ENCODE measurements around the gene DSG1.
A peak's percentile ranks its signal among the peaks of the same experiment; 100 is the strongest.

The DSG1 gene

DNA sequence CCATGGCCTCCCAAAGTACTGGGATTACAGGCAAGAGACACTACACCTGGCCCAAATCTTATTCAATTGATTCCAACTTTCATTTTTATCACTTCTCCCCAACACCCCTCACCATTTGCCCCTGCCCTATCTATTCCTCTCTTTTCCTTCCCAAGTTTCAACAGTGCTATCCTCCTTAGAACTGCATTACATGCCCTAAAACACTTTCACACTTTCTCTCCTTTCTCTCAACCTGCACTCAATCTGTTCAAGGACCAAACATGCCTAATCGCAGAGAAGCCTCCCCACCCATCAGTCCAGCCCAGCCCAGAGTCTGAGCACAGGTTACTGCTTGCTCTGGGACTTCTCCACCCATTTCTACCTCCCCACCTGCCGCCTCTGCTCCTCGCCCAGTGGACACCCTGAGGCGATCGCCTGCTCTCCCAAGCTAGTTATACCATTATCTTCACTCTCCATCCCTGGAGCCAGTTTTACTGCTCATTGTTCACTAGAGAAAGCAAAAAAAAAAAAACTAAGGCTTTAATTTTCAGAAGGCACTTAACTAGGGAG is 23.7 kb upstream of the DSG1 start:
- H3K4me1 Mint-ChIP-seq = no peaks in the 10 kb centered on the region
- TF ChIP-seq, protein P1, sequence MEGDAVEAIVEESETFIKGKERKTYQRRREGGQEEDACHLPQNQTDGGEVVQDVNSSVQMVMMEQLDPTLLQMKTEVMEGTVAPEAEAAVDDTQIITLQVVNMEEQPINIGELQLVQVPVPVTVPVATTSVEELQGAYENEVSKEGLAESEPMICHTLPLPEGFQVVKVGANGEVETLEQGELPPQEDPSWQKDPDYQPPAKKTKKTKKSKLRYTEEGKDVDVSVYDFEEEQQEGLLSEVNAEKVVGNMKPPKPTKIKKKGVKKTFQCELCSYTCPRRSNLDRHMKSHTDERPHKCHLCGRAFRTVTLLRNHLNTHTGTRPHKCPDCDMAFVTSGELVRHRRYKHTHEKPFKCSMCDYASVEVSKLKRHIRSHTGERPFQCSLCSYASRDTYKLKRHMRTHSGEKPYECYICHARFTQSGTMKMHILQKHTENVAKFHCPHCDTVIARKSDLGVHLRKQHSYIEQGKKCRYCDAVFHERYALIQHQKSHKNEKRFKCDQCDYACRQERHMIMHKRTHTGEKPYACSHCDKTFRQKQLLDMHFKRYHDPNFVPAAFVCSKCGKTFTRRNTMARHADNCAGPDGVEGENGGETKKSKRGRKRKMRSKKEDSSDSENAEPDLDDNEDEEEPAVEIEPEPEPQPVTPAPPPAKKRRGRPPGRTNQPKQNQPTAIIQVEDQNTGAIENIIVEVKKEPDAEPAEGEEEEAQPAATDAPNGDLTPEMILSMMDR (IDR thresholded peaks at IDR 0.05; ENCODE audit: unreplicated experiment in 3 of 3) = no peak
- H3K4me3 Mint-ChIP-seq = no peak overlapping the region
- H3K9me3 Mint-ChIP-seq = peaks cover 28% of the 10 kb centered on the region
- no peaks in the 10 kb centered on the region for H3K27me3 Mint-ChIP-seq (ENCODE audit: low read depth)
- no peak overlapping the region for H3K27ac Mint-ChIP-seq
- peaks cover 2% of the 10 kb centered on the region for H3K36me3 Mint-ChIP-seq (ENCODE audit: low read depth)

- H3K27ac Mint-ChIP-seq = no peak overlapping the region
- H3K36me3 Mint-ChIP-seq (ENCODE audit: low read depth) = no peaks in the 10 kb centered on the region
- peaks cover 21% of the 10 kb centered on the region for H3K4me1 Mint-ChIP-seq
- H3K4me3 Mint-ChIP-seq = no peak overlapping the region
- TF ChIP-seq, protein P1 (IDR thresholded peaks at IDR 0.05; ENCODE audit: unreplicated experiment in 3 of 3) = no peak
- H3K9me3 Mint-ChIP-seq = peaks cover 7% of the 10 kb centered on the region
- H3K27me3 Mint-ChIP-seq (ENCODE audit: low read depth) = no peaks in the 10 kb centered on the region
These were observed 20.7 kb upstream of the DSG1 start for GRCh38 chr18:31297248-31297647.

DNA sequence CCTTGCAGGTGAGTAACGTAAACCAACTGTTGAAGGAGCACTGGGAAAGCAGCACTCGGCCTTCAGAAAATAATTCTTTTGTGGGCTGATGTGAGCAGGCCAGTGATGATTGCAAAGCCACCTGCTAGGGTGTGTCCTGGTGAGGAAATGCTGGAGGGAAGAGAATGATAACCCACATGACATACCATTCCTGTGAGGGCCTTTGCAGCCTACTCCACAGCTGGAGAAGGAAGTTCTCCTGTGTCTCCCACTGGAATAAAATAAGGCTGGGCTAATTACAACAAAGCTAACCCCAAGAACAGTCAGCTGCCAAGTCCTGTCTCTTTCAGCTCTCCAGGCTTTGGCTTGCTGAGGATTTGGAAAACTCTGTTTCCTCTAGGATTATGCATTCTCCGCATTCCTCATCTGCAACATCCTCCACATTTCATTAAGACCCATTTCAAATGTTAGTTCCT is 16.7 kb upstream of the DSG1 start:
- Mint-ChIP-seq H3K27ac (peak overlapping the region; percentile 31 to 81 (median 69)), H3K9me3 (no peaks in the 10 kb centered on the region), H3K27me3 (ENCODE audit: low read depth) (no peaks in the 10 kb centered on the region), H3K36me3 (ENCODE audit: low read depth) (no peaks in the 10 kb centered on the region), H3K4me1 (peaks cover 28% of the 10 kb centered on the region), H3K4me3 (no peak overlapping the region)
- TF ChIP-seq, protein P1 (IDR thresholded peaks at IDR 0.05; ENCODE audit: unreplicated experiment in 3 of 3) = no peak

- peaks cover 28% of the 10 kb centered on the region for H3K4me1 Mint-ChIP-seq
- H3K27me3 Mint-ChIP-seq (ENCODE audit: low read depth) = no peaks in the 10 kb centered on the region
These were observed 15.0 kb upstream of the DSG1 start for GRCh38 chr18:31302991-31303390.

GRCh38 chr18:31303771-31304170 is 14.2 kb upstream of the DSG1 start:
- TF ChIP-seq, protein P1 (IDR thresholded peaks at IDR 0.05; ENCODE audit: unreplicated experiment in 3 of 3) = no peak
- no peaks in the 10 kb centered on the region for H3K9me3 Mint-ChIP-seq
- no peak overlapping the region for H3K4me3 Mint-ChIP-seq
- no peaks in the 10 kb centered on the region for H3K27me3 Mint-ChIP-seq (ENCODE audit: low read depth)
- H3K27ac Mint-ChIP-seq = peak overlapping the region in 2 of 3 experiments; percentile 42 to 78
- H3K4me1 Mint-ChIP-seq = peaks cover 28% of the 10 kb centered on the region
- H3K36me3 Mint-ChIP-seq (ENCODE audit: low read depth) = no peaks in the 10 kb centered on the region

More at GRCh38 chr18:31302991-31303390, 15.0 kb upstream of the DSG1 start:
- TF ChIP-seq, protein P1 (IDR thresholded peaks at IDR 0.05; ENCODE audit: unreplicated experiment in 3 of 3) = no peak
- H3K36me3 Mint-ChIP-seq (ENCODE audit: low read depth) = no peaks in the 10 kb centered on the region
- peak overlapping the region; percentile 42 to 78 (median 72) for H3K27ac Mint-ChIP-seq
- no peaks in the 10 kb centered on the region for H3K9me3 Mint-ChIP-seq
- H3K4me3 Mint-ChIP-seq = no peak overlapping the region

DNA sequence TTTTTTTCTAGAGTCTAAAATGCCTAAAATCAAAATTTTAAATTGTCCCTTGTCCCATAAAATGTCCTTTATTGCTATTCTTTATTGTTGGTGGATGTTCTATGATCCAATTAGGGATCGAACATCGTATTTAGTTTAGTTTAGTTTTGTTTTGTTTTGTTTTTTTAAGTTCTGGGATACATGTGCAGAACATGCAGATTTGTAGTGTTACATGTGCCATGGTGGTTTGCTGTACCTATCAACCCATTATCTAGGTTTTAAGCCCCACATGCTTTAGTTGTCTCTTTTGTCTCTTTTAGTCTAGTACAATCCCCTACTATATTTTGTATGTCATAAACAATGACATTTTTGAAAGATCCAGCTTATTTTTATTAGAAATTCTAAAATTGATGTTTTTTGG is 8.8 kb upstream of the DSG1 start:
- H3K4me1 Mint-ChIP-seq = no peaks in the 10 kb centered on the region
- TF ChIP-seq, protein P1 (IDR thresholded peaks at IDR 0.05; ENCODE audit: unreplicated experiment in 3 of 3) = no peak
- no peaks in the 10 kb centered on the region for H3K36me3 Mint-ChIP-seq (ENCODE audit: low read depth)
- no peak overlapping the region for H3K27ac Mint-ChIP-seq
- no peaks in the 10 kb centered on the region for H3K9me3 Mint-ChIP-seq
- no peak overlapping the region for H3K4me3 Mint-ChIP-seq
- H3K27me3 Mint-ChIP-seq (ENCODE audit: low read depth) = no peaks in the 10 kb centered on the region
